COLO668 (cell line): ENCODE measurements around the gene FAM131A.
A peak's percentile ranks its signal among the peaks of the same experiment; 100 is the strongest.

Experiments
- DNase-seq: peaks from one replicate; lab custom pipeline; 2025; ENCODE audit not compliant: unreplicated experiment; lab: John Stamatoyannopoulos, UW

The FAM131A gene

DNA sequence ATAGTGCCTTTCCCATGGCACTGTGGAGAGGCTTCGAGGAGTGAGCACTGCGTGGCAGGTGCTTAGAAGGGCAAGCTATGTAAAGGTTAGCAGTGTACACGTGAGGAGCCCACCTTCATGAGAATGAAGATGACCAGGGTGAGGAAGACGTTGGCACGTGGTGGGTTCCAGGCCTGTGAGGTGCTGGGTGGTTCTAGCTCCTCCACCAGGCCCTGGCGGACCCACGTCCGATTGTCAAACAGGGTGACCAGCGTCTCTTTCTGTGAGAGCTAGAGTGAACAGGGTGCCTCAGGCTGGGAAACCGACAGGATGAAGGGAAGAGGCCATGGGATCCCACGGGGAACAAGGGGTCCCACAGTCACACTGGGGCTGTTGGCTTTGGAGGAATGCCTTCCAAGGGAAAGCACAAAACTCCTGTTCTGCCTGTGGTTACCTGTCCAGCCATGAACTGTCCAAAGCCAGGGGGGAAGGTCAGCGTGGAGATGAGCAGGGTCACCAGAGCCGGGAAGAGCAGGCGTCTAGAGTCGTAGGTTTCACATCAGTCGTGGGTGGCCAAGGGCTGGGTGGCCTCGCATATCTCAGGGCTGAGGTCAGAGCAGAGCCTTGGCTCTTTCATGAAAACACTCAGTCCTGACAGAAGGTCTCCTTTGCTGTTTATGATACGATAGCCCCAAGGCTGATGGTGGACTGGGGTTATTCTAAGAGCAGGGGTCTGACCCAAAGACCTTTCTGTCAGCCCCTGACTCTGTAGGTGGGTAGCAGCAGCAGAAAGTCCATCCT, 18.1 kb downstream of the FAM131A start:
- DNase-seq = no peak

DNA sequence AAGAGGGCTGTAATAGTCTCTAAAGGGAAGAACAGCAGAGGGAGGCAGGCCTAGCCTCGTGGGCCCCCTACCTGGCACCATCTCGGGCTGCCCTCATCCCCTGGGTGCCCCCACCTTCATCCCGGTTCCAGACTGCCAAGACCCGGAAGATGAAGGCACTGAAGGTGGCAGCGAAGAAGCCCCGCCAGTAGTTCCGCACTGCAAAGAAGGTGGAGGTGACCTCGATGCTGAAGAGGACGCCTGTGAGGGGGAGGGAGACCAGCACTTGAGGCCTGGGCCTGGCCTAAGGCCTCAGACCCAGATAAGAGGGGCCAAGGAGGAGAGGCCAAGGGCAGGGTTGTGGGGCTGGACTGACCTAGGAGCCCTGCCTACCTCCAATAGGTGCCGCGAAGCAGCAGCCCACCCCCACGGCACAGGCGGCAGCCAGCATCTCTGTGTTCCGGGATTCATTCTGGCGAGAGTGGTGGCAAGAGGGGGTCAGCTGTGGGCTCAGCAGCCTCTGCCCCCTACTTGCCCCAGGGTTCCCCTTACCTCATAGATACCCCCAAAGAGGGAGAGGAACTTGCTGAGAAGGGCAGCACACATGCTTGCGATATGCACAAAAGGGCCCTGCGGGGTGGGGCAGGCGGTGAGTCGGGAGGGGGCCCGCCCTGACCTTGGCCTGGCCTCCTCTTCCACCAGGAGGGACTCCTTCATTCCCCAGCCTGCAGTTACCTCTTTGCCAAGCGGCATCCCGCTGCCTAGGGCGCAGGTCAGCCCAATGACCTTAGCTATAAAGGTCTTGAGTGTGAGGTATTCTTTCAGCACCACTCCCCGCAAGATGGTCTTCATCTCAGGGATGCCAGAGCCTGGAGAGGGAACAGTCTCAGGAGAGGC, 20.1 kb downstream of the FAM131A start:
- no peak for DNase-seq

DNA sequence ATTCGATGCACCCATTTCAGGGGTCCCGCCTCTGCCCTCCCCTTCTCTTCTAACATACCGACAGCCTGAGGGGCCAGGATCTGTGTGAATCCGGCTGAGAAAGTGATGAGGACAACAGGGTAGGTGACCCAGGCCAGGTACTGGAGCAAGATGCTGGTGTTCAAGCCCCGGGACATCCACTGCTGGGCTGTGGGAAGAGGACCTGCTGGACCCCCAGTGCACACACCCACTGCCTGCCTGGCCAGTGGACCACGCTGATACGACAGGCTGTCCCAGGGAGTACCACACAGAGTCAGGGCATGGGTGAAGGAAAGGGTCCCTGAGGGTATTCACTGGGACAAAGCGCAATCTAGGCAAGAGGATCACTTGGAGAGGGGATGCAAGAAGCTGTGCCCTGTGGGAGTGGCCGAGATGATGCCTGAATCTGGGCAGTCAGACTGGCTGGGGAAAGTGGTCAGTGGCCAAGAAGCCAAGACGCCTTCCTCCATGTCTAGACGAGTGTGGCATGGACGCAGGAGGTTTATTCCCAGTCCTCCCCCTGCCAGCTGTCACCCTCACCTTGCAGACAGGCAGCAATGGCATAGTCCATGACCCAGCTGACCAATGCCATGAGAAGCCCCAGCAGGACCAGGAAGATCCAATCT, 20.8 kb downstream of the FAM131A start:
- no peak for DNase-seq

DNA sequence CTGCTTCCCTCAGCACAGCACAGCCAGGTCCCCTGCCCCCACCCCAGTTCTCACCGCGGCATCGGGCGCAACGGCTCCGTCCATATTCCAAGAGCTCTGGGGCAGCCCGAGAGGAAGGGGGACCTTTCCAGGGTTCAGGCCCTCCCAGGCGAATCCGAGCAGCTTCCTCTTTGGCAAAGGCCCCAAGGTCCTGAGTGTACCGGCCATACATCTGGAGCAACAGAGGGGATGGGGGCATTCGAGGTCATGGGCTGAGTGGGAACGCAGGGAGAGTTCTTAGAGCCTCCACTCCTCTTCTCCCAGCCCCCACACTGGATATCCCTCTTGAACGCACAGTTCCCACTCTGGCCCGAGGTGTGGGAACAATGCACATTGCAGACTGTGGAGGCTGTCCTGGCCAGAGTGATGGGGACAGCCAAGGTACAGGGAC, 21.5 kb downstream of the FAM131A start:
- no peak for DNase-seq

DNA sequence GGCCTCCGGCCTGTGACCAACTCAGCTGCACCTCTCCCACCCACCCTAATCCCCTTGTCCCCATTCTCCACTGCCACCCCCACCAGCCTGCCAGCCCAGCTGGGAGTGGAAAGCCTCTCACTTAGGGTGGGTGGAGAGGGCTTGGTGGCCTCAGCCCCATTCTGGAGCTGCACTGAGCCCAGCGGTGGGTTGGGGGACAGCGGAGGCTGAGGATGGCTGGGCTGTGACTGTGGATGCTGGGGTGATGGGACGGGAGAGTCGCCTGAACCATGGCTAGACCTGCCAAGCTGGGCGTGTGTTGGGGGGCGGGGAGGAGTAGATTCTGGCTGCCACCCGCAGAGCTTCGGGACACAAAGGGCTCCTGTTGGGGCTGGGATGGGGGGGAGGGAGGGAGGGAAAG, 22.2 kb downstream of the FAM131A start:
- DNase-seq = no peak

DNA sequence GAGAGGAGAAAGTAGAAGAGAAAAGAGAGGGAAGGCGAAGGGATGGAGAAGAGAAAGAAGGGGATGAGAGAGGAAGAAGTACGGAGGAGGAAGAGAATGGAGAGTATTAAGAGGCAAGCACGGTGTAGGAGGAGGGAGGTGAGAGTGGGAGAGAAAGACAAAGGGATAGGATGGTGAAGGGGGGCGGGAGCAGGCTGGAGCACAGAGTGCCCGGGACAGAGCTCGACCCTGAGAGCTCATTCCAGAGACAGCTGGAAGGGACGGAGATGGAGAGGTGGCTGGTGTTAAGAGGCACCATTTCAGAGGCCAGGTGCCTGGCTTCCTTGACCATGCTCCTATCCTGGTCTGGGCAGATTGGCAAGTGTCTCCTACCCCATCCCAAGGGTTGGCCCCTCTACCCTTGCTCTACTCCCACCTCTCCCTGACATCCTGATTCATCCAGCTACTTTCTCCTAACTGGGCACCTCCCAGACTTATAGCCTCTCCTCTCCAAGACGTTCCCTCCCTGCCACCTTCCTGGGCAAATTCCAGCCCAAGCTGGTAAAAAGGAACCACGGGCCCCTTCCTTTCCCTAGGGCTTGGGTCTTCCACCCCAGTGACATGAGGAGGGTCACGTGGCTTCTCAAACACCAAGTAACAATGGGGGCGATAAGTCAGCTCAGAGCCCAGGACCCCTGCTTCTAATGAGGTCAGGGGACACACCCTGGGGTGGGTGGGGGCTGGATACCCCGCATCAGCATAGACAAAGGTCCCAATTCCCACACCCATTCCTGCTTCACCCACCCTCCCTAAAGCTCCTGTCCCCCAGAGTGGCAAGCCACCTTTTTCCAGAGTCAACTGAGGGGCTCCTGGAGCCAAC, 22.9 kb downstream of the FAM131A start:
- no peak for DNase-seq

DNA sequence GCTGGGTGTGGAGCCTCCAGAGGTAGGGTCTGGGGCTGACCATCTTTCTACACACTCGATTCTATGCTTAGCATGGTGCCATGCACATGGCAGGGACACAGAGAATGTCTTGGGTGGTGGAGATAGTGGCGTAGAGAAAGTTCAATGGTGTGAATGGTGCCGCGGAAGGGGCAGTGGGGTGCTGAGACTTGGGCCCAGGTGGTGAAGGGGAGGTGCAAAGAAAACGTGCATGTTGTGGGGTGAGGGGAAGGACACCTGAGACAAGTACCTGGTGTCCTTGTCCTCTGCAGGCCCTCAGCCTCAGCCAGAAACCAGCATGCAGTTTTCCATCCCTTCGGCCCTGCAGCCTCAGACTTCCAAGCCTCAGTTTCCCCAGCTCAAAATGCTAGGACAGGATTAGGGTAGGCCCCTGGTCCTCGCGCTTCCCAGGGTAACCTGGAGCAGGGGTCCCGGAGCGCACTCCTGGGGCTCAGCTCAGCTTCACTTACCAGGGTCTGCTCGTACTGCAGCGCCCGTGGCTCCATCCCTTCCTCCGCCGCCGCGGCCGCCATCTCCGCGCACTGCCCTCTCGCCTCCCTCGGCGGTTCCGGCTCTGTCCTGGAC, 23.6 kb downstream of the FAM131A start:
- no peak for DNase-seq

DNA sequence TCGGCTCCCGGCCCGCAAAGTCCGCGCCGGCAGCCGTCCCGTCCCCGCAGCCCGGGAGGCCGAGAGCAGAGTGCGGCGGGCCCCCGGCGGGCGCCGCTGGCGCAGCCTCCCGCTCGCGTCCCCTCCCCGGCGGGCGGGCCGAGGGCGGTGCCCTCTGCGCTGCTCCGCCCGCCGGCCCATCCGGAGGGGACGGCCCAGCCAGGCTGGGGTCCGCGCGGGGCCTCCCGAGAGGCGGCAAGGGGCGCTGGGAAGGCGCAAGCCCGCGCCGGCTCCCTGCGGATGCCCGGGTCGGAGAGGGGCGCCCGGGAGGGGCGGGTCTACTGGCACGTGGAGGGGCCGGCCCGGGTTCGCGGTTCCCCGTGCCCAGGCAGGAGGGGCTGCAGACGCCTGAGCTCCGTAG, 24.1 kb downstream of the FAM131A start, which contains the start of the genes CLCN2 and POLR2H:
CLCN2 (minus strand) TSS at position 74 of the 400 bp plus-strand sequence. CDS start 126 bp downstream, outside the sequence.
POLR2H (plus strand) TSS at position 179 of the 400 bp plus-strand sequence. CDS start 1,783 bp downstream, outside the sequence.
- peak; percentile 50 for DNase-seq

DNA sequence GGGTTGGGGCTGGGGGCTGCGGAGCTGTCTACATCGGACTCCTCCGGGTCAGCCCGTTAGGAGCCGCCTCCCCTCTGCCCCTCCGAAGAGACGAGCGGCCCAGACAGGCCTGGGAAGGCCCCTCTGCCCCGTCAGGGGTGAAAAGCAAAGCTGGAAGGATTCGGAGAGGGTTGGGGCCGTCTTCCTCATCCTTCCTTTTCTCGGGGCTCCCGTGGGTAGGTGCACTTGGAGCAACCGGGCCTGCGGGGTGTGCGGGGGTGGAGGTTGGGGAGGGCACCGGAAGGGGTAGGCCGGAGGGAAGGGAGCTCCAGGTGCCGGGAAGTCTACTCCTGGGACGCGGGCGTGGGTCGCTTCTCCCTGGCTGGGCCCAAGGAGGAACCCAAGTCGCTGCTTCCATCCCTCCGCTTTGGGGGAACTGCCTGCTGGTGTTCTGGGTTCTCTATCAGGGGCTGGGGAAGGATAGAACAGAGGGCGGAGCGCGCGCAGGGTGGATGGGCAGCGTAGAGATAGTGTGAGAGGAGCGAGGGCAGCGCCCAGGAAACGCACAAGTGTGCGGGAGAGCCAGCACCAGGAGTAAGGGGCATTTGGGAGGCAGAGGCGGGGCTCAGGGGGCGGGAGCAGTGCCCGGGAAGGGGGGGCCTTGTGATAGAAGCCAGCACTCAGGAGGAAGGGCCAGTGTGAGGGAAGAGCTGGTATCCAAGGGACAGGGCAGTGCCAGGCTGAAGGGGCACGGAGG, 24.7 kb downstream of the FAM131A start:
- DNase-seq = peak; percentile 64

DNA sequence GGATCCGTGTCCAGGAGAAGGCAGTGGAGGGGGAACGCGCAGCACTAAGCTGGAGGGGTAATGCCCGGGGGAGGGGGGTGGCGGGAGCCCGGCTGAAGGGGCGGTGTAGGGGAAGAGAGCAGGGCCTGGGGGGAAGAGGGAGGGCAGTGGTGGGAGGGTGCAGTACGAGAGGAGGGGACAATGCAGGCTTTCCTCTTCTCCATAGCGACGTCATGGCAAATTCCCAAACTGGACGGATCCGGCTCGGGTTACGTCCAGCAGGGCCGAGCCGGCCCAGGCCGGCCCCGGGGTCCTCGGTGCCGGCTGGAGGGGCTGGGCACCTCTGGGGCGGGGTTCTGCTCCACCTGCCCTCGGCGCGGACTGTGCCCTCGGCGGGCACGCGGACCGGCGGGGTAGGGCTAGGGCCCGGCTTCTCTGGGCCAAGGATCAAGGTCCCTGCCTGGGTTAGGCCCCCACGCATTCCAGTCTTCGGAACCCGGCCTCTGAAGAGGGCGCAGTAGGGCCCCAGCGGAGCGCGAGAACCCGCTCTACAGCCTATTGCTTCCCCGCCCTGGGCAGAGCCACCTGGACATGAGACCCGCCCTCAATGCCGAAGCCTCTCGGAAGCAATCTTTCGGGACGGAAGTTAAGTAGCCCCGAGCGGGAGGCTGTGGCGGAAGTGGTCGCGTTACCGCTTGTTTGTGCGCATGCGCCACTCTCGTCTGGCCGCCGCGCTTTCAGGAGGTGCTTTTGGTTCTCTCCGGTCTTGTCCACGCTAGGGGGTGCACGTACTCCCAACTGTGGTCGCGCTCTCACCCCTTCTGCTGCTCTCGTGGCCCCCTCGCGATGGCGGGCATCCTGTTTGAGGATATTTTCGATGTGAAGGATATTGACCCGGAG, 25.5 kb downstream of the FAM131A start:
- DNase-seq = peak; percentile 95

DNA sequence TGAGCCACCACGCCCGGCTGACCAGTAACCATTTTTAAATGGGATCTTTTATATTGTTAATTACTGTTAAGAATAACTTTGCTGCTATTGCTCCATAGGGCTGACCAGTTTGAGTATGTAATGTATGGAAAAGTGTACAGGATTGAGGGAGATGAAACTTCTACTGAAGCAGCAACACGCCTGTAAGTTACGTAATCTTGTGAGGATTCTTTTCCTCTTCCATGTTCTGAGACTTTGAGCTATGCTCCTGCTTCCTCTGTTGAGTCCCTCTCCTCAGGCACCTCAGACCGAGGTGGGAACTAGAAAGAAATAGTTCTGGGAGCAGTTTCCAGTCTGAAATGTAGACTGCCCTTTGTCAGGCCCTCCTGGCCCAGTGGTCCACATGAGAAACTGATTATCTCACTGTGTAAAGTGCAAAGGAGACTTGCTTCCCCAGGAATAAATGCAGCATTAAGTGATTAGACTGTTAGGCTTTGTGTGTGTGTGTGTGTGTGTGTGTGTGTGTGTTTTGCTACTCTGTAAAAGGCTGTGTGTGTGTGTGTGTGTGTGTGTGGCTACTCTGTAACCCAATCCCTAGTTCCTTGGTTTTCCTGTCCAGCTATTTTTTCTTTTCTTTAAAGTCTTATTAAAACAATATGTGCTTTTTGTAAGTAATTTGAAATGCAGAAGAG, 29.4 kb downstream of the FAM131A start:
- peak; percentile 1 for DNase-seq

DNA sequence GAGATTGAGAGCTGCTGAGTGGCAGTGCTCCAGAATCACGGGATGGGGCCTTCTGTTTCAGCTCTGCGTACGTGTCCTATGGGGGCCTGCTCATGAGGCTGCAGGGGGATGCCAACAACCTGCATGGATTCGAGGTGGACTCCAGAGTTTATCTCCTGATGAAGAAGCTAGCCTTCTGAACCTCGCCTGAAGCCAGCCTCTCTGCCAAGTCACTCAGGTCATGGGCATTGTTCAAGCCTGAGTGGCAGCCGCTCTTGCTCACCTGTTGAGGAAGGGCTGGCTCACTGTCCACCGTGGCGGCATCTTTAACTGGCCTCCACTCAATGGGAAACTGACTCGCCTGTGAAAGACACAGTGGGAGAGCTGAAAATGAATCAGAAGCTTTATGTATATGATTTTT, 30.7 kb downstream of the FAM131A start:
- no peak for DNase-seq

DNA sequence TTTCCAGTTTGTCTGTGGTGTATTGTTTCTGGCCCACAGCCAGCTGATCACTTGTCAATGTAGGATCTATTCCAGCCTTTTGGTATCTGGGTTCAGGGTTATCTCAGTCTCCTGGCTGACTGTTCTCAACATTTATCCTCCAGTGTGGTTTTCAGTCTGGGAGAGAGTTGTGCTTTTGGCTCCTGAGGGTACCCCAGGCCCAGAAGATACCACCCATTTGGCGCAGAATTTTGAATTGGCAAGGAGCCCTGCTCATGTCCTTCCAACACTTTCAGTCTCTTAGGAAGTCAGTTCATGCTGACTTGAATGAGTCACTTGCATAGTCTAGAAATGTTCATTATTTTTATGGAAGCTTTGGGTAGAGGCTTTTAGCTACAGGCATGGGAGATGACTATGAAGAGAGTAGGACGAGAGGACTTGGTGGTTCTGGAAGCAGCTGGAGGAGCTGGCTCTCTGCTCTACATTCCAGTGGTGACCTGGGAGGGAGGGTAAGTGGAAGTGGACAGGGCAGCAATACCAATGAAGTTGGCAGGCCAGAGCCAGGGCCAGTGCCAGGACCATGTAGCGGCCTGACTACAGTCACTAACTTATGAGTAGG, 31.3 kb downstream of the FAM131A start:
- no peak for DNase-seq

DNA sequence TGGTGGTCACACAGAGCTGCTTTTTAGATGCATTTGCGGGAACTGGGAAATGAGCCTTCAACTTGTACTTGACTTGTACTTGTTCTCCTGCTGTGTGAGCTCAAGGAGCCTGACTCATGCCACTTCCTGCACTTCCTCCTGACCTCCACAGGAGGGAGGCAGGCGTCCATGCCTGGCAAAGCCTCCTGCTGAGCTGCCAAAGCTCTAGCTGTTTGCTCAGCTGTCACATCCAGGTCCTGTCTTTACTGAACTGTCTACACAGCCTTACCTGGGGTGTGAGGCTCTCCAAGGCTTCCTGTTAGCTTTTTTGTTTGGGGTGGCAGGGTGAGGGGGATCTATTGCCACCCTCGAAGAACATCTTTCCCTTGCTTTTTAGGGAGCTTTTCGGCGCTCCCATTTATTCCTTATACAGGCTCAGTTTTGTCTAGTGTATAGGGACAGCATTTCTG, 34.2 kb downstream of the FAM131A start:
- peak; percentile 81 for DNase-seq

DNA sequence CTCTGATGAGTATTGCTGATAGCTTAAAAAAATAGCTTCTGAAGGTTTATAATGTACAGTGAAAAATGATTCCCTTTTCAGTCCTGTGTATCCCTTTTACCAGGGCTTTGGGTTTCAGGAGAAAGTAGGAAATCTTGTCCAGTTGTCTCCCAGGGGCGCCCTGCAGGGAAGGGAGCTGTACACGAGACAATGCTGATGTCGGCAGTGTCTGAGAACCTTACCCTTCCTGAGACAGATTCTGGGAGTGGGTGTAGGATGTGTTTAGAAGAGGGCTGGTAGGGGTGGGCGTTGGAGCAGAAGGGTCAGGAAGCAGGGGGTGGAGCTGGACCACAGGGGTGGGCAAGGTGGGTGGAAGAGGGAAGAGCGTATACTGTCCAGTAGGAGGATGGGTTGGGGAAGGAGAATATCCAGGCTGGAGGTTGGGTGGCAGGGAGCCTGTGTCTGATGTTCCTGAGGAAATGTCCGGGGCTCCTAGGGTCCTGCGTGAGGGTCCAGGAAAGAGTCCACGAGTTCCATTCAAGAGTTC, 35.0 kb downstream of the FAM131A start:
- no peak for DNase-seq

DNA sequence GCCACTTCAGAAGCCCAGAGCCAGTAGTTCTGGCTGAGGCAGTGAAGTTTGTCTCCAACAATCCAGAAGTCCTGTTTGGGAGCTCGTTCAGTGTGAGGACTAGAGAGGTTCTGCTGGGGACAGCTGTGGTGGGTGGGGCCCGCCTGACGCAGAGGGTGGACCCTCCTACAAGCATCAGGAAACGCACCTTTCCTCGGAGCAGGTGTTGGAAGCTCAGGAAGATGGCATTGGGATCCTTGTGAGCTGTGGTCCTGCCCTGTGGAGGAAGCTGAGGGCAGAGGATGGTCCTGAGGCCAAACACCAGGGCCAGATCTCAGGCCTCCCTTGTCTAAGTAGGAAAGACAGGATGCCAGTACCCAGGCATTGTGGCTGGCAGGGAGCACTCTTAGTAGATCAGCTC, 35.5 kb downstream of the FAM131A start:
- DNase-seq = no peak

DNA sequence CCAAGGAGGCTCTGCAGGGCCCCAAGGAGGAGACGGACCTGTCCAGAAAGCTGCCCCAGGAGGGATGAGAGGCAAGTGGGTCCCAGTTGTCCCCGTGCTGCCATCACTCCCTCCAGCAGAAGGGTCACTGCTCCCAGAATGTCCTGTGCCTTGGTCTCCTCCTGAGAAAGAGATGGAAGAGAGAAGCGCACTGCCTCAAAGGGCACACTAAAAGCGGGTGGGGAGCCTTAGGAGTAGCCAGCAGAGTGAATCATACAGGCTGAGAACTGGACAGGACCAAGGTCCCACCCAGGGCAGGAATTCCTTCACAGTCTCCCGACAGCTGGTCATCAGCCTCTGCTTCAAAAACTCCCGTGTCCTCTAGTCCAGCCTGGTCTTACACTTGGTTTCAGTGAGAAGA, 36.0 kb downstream of the FAM131A start:
- no peak for DNase-seq
